OCI-LY1 (cell line): ENCODE measurements around the gene HEG1.

Experiments used
- H2AFZ ChIP-seq: fragments of 200-600 bp; sonication (generic), shearing (Covaris generic); 2 replicates; pipeline ENCODE4 v1.6.0; 2014; ENCODE audit warnings: antibody characterized with exemption, mild to moderate bottlenecking, low read length
- H3F3A ChIP-seq: fragments of 200-600 bp; sonication (generic), shearing (Covaris generic); 2 replicates; pipeline ENCODE4 v1.6.0; 2014; ENCODE audit warnings: mild to moderate bottlenecking, antibody characterized with exemption, low read length, moderate library complexity; ENCODE audit not compliant: insufficient read depth
- H3K27ac ChIP-seq: fragments of 200-600 bp; sonication (generic); 2 replicates; pipeline ENCODE4 v1.5.1; 2014; ENCODE audit warnings: low read length, mixed run types, mild to moderate bottlenecking, low read depth; ENCODE audit not compliant: poor library complexity, severe bottlenecking
- H3K27me3 ChIP-seq: fragments of 200-600 bp; sonication (generic); 2 replicates; pipeline ENCODE4 v1.6.0; 2014; ENCODE audit warnings: antibody characterized with exemption, mild to moderate bottlenecking, low read length, moderate library complexity; ENCODE audit not compliant: insufficient read depth
- H3K36me3 ChIP-seq: fragments of 200-600 bp; sonication (generic); 2 replicates; pipeline ENCODE4 v1.6.1; 2014; ENCODE audit warnings: mild to moderate bottlenecking, antibody characterized with exemption, low read length, moderate library complexity, mixed read lengths; ENCODE audit not compliant: insufficient read depth
- H3K4me1 ChIP-seq: fragments of 200-600 bp; sonication (generic); 2 replicates; pipeline ENCODE4 v1.5.1; 2014; ENCODE audit warnings: mild to moderate bottlenecking, low read length, moderate library complexity; ENCODE audit not compliant: insufficient read depth, severe bottlenecking
- H3K4me2 ChIP-seq: fragments of 200-600 bp; sonication (generic), shearing (Covaris generic); 2 replicates; pipeline ENCODE4 v1.6.1; 2014; ENCODE audit warnings: low read length
- H3K4me3 ChIP-seq: fragments of 200-600 bp; sonication (generic); 2 replicates; pipeline ENCODE4 v1.5.1; 2014; ENCODE audit warnings: low read length, low read depth, mild to moderate bottlenecking, mixed read lengths; ENCODE audit not compliant: poor library complexity, severe bottlenecking
- H3K79me2 ChIP-seq: fragments of 200-600 bp; shearing (Covaris generic); 2 replicates; pipeline ENCODE4 v1.6.1; 2016; ENCODE audit warnings: mixed run types, low read length, mixed read lengths; ENCODE audit not compliant: insufficient read depth
- H3K9ac ChIP-seq: fragments of 200-600 bp; sonication (generic), shearing (Covaris generic); 2 replicates; pipeline ENCODE4 v1.6.1; 2014; ENCODE audit warnings: mild to moderate bottlenecking, low read length, mixed read lengths
- H3K9me2 ChIP-seq: fragments of 200-600 bp; sonication (generic), shearing (Covaris generic); 2 replicates; pipeline ENCODE4 v1.6.1; 2014; ENCODE audit warnings: low read depth, mild to moderate bottlenecking, low read length, mixed read lengths
- H3K9me3 ChIP-seq: fragments of 200-600 bp; shearing (Covaris generic); 2 replicates; pipeline ENCODE4 v1.6.1; 2014; ENCODE audit warnings: low read length, mixed read lengths
- H4K20me1 ChIP-seq: fragments of 200-600 bp; sonication (generic), shearing (Covaris generic); 2 replicates; pipeline ENCODE4 v1.6.0; 2016; ENCODE audit warnings: mild to moderate bottlenecking, low read length; ENCODE audit not compliant: insufficient read depth
- CTCF ChIP-seq: fragments of 200-600 bp; sonication (generic), shearing (Covaris generic); IDR thresholded peaks from 2 replicates; pipeline ENCODE4 v1.5.1; 2017; ENCODE audit warnings: mild to moderate bottlenecking, antibody characterized with exemption, low read length, moderate library complexity, mixed read lengths
- EZH2 ChIP-seq: fragments of 200-600 bp; sonication (generic), shearing (Covaris generic); IDR thresholded peaks from 2 replicates; pipeline ENCODE4 v1.8.0; 2017; ENCODE audit warnings: borderline replicate concordance, mixed run types, mild to moderate bottlenecking, antibody characterized with exemption, low read length, moderate library complexity, mixed read lengths

HEG1 gene

GRCh38 chr3:124965413-124965812 lies 90.4 kb downstream of the HEG1 start:
- Histone ChIP-seq H3K27ac (no peak overlapping the region), H3K9ac (no peak overlapping the region), H3K4me2 (no peak overlapping the region), H4K20me1 (no peaks in the 10 kb centered on the region), H3K4me1 (no peaks in the 10 kb centered on the region), H3K36me3 (no peaks in the 10 kb centered on the region), H3K9me2 (no peaks in the 10 kb centered on the region), H3F3A (no peaks in the 10 kb centered on the region), H3K9me3 (no peaks in the 10 kb centered on the region), H3K79me2 (no peaks in the 10 kb centered on the region), H3K4me3 (no peak overlapping the region), H2AFZ (no peak overlapping the region), H3K27me3 (no peaks in the 10 kb centered on the region)
- TF ChIP-seq CTCF: no peak
- no peak for TF ChIP-seq EZH2

- Histone ChIP-seq H4K20me1 (no peaks in the 10 kb centered on the region), H2AFZ (no peak overlapping the region), H3K36me3 (no peaks in the 10 kb centered on the region), H3K27ac (no peak overlapping the region), H3K27me3 (no peaks in the 10 kb centered on the region), H3K79me2 (no peaks in the 10 kb centered on the region), H3K4me3 (no peak overlapping the region), H3K9me3 (no peaks in the 10 kb centered on the region), H3K4me2 (no peak overlapping the region), H3K9ac (no peak overlapping the region), H3K9me2 (no peaks in the 10 kb centered on the region), H3K4me1 (no peaks in the 10 kb centered on the region), H3F3A (no peaks in the 10 kb centered on the region)
- TF ChIP-seq EZH2: no peak
- TF ChIP-seq CTCF: no peak
These were observed 91.4 kb downstream of the HEG1 start for GRCh38 chr3:124964387-124964786.

- Histone ChIP-seq H3K79me2 (no peaks in the 10 kb centered on the region), H4K20me1 (no peaks in the 10 kb centered on the region), H3K9me3 (no peaks in the 10 kb centered on the region), H3K4me1 (no peaks in the 10 kb centered on the region), H3K9ac (no peak overlapping the region), H3K4me3 (no peak overlapping the region), H3K4me2 (no peak overlapping the region), H2AFZ (no peak overlapping the region), H3K27me3 (no peaks in the 10 kb centered on the region), H3F3A (no peaks in the 10 kb centered on the region), H3K9me2 (no peaks in the 10 kb centered on the region), H3K27ac (no peak overlapping the region), H3K36me3 (no peaks in the 10 kb centered on the region)
- TF ChIP-seq CTCF: no peak
- TF ChIP-seq EZH2: no peak
These were observed 92.0 kb downstream of the HEG1 start for GRCh38 chr3:124963755-124964154.
